Measurements from ENCODE around the gene CD44.

DNA sequence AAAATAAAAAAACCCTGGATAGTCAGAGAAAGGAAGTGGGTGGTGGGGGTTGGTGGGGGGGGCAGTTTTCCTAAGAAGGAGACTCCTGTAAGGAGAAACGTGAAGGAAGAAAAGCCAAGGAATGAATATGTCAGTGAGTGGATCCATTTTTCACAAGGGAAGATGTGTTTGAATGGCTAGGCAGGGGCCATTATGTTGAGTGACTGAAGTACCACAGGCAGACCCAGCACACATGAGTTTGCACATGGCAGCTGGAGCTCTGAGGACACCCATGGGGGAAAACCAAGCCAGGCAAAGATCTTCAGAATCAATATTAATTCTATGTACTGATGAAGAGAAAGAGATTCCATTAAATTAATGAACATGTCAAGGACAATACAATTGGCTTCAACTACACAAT lies 67.6 kb downstream of the CD44 start:
- TF ChIP-seq POLR2AphosphoS5 (IDR thresholded peaks at IDR 0.05) (no peak), CTCF (IDR thresholded peaks at IDR 0.05) (no peak), POLR2A (IDR thresholded peaks at IDR 0.05; ENCODE audit: low read depth) (no peak), EP300 (IDR thresholded peaks at IDR 0.05) (no peak)
